Measurements from ENCODE around the gene DDX1. TPM values are rescaled to one million over a fixed set of nuclear protein-coding genes. Genes with fewer than 3 reads are reported as not detected.

DDX1 gene
- total and polyA plus RNA-seq, 2 of the 4 experiments (the other 2 are of a cell fraction): 73.6 to 74.9 TPM

DNA sequence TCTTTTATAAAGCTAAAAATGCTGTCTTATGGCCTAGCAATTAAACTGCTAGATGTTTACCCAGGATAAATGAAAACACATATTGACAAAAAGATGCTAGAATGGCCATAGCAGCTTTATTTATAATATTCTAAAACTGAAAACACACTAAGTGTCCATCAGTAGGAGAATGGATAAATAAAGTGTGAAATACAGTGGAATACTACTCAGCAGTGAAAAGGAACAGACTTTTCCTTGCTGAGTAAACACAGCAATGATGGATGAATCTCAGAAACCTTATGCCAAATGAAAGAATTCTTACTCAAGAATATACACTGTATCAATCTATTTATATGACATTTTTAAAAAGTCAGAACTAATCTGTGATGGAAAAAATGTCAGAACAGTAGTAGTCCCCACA, 33.2 kb downstream of the DDX1 start:
- H4K20me1 ChIP-seq (ENCODE audit: insufficient read depth, low read length): no peaks in the 10 kb centered on the region
- dilution Hi-C loops (cut with HindIII; ENCODE audit: low sequenced_read_pairs, unreplicated experiment) (no loop called here), in situ Hi-C loops (cut with MboI; ENCODE audit: low sequenced_read_pairs) (no loop called here), intact Hi-C loops (cut with micrococcal nuclease) (no loop called here)
- H2BK20ac ChIP-seq (ENCODE audit: low read depth, low read length): no peak overlapping the region
- H3K9ac ChIP-seq (ENCODE audit: low read depth, low read length): no peak overlapping the region
- no peaks in the 10 kb centered on the region; a peak in 1 of 4 replicates for H3K79me1 ChIP-seq (ENCODE audit: low read depth in 1 of 2, low read length in 2 of 2)
- H3K9me1 ChIP-seq (ENCODE audit: insufficient read depth, low read length): no peaks in the 10 kb centered on the region
- no peak overlapping the region for H2BK5ac ChIP-seq (ENCODE audit: low read depth, low read length, poor library complexity, severe bottlenecking)
- no peak overlapping the region for H3K27ac ChIP-seq (ENCODE audit: insufficient read depth, low read length)
- no peak overlapping the region for H4K5ac ChIP-seq (ENCODE audit: low read depth, low read length)
- no TSS peak for BruUV-seq (replicated peaks)
- H3K36me3 ChIP-seq (ENCODE audit: control insufficient read depth, insufficient read depth, low read length): peaks cover 27% of the 10 kb centered on the region
- H3K4ac ChIP-seq (ENCODE audit: low read depth, low read length): no peak overlapping the region
- H3K27me3 ChIP-seq (ENCODE audit: control insufficient read depth, insufficient read depth, low read length): no peaks in the 10 kb centered on the region
- no peak overlapping the region for H4K8ac ChIP-seq (ENCODE audit: low read depth in 2 of 2, low read length in 2 of 2)
- DNase-seq: no peak
- ChIA-PET CTCF (no interaction called here), POLR2A (ENCODE audit: unreplicated experiment) (no interaction called here)
- no peak overlapping the region for H2AFZ ChIP-seq (replicated peaks; ENCODE audit: low read length, poor library complexity)
- TF ChIP-seq MAFK (IDR thresholded peaks at IDR 0.05; ENCODE audit: low read depth, low read length) (no peak), NFE2L2 (IDR thresholded peaks at IDR 0.05; ENCODE audit: low read depth, low read length) (no peak), RAD21 (IDR thresholded peaks at IDR 0.05; ENCODE audit: low read length) (no peak), RFX5 (IDR thresholded peaks at IDR 0.05; ENCODE audit: low read depth, low read length) (no peak), FOS (IDR thresholded peaks at IDR 0.05; ENCODE audit: low read depth, low read length) (no peak), SMC3 (IDR thresholded peaks at IDR 0.05; ENCODE audit: low read depth, low read length) (no peak), POLR2A (IDR thresholded peaks at IDR 0.05; ENCODE audit: low read depth, low read length) (no peak), MAZ (IDR thresholded peaks at IDR 0.05; ENCODE audit: borderline replicate concordance, low read depth, low read length) (no peak), BHLHE40 (IDR thresholded peaks at IDR 0.05; ENCODE audit: low read depth, low read length) (no peak), MXI1 (IDR thresholded peaks at IDR 0.05; ENCODE audit: borderline replicate concordance, low read depth, low read length) (no peak), CHD1 (IDR thresholded peaks at IDR 0.05; ENCODE audit: low read depth, low read length) (no peak)
- TF ChIP-seq, protein P1, sequence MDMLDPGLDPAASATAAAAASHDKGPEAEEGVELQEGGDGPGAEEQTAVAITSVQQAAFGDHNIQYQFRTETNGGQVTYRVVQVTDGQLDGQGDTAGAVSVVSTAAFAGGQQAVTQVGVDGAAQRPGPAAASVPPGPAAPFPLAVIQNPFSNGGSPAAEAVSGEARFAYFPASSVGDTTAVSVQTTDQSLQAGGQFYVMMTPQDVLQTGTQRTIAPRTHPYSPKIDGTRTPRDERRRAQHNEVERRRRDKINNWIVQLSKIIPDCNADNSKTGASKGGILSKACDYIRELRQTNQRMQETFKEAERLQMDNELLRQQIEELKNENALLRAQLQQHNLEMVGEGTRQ (IDR thresholded peaks at IDR 0.05; ENCODE audit: low read depth, low read length): no peak
- TF ChIP-seq, protein P2, sequence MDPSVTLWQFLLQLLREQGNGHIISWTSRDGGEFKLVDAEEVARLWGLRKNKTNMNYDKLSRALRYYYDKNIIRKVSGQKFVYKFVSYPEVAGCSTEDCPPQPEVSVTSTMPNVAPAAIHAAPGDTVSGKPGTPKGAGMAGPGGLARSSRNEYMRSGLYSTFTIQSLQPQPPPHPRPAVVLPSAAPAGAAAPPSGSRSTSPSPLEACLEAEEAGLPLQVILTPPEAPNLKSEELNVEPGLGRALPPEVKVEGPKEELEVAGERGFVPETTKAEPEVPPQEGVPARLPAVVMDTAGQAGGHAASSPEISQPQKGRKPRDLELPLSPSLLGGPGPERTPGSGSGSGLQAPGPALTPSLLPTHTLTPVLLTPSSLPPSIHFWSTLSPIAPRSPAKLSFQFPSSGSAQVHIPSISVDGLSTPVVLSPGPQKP (IDR thresholded peaks at IDR 0.05; ENCODE audit: borderline replicate concordance, low read depth, low read length): no peak
- TF ChIP-seq, protein P3, sequence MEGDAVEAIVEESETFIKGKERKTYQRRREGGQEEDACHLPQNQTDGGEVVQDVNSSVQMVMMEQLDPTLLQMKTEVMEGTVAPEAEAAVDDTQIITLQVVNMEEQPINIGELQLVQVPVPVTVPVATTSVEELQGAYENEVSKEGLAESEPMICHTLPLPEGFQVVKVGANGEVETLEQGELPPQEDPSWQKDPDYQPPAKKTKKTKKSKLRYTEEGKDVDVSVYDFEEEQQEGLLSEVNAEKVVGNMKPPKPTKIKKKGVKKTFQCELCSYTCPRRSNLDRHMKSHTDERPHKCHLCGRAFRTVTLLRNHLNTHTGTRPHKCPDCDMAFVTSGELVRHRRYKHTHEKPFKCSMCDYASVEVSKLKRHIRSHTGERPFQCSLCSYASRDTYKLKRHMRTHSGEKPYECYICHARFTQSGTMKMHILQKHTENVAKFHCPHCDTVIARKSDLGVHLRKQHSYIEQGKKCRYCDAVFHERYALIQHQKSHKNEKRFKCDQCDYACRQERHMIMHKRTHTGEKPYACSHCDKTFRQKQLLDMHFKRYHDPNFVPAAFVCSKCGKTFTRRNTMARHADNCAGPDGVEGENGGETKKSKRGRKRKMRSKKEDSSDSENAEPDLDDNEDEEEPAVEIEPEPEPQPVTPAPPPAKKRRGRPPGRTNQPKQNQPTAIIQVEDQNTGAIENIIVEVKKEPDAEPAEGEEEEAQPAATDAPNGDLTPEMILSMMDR (conservative IDR thresholded peaks at IDR 0.05; ENCODE audit: low read depth, low read length): no peak
- H3K56ac ChIP-seq (ENCODE audit: extremely low read depth, insufficient read depth, low read length): no peak overlapping the region
- no peak for ATAC-seq (ENCODE audit: low read depth)
- no peaks in the 10 kb centered on the region for H3K4me1 ChIP-seq (ENCODE audit: control insufficient read depth, insufficient read depth, low read length)
- H3K18ac ChIP-seq (ENCODE audit: low read depth, low read length): no peak overlapping the region
- no peak overlapping the region for H4K91ac ChIP-seq (ENCODE audit: insufficient read depth, low read depth, low read length)
- H2BK15ac ChIP-seq (ENCODE audit: low read depth, low read length): no peak overlapping the region
- H2BK120ac ChIP-seq (ENCODE audit: low read depth, low read length): no peak overlapping the region
- H3K23ac ChIP-seq (ENCODE audit: low read depth, low read length): no peak overlapping the region
- no peaks in the 10 kb centered on the region for H3K9me3 ChIP-seq (ENCODE audit: control insufficient read depth, insufficient read depth, low read length)
- no peak overlapping the region for H2AK5ac ChIP-seq (ENCODE audit: low read depth, low read length)
- H3K4me2 ChIP-seq (ENCODE audit: low read depth, low read length): no peak overlapping the region
- H3K14ac ChIP-seq (replicated peaks; ENCODE audit: low read depth, low read length): no peak overlapping the region
- H2AK9ac ChIP-seq (replicated peaks; ENCODE audit: low read depth, low read length, poor library complexity): no peak overlapping the region
- no peak overlapping the region for H3K4me3 ChIP-seq (ENCODE audit: insufficient read depth, low read depth, low read length)

Measured in IMR-90 (cell line).